GM12878 (cell line): Measurements from ENCODE around the gene ULBP1. TPM values are rescaled to one million over a fixed set of nuclear protein-coding genes. Genes with fewer than 3 reads are reported as not detected.

Source experiments
- BCLAF1 ChIP-seq: fragments of 450-650 bp; IDR thresholded peaks from 2 replicates; pipeline ENCODE4 v1.6.1; 2017; ENCODE audit warnings: antibody characterized with exemption, mild to moderate bottlenecking, moderate library complexity
- BRCA1 ChIP-seq: IDR thresholded peaks from 2 replicates; pipeline ENCODE4 v1.6.1; 2011; ENCODE audit warnings: low read depth, low read length, improper control_type of control experiment
- CREB1 ChIP-seq: IDR thresholded peaks from 2 replicates; pipeline ENCODE4 v1.6.1; 2012; ENCODE audit warnings: low read depth, mild to moderate bottlenecking, inconsistent platforms
- EED ChIP-seq: sonication (generic); IDR thresholded peaks from 2 replicates; pipeline ENCODE4 v1.6.1; 2016; ENCODE audit warnings: antibody characterized with exemption, low read depth
- EP300 ChIP-seq, 2 experiments: fragments of 150-350 bp in 1 of 2; IDR thresholded peaks; 2 replicates each; pipeline ENCODE4 v1.6.1; 2011 to 2012; ENCODE audit warnings: low read depth in 2 of 2, low read length in 2 of 2, borderline replicate concordance in 1 of 2, improper control_type of control experiment in 1 of 2, inconsistent platforms in 1 of 2; ENCODE audit not compliant: control insufficient read depth in 1 of 2
- ESRRA ChIP-seq: IDR thresholded peaks from 2 replicates; pipeline ENCODE4 v1.6.1; 2012; ENCODE audit warnings: mild to moderate bottlenecking, low read length, improper control_type of control experiment
- ETV6 ChIP-seq, 2 experiments: fragments of 450-650 bp in 1 of 2; IDR thresholded peaks in 1 of 2; conservative IDR thresholded peaks in 1 of 2; 2 replicates each; pipeline ENCODE4 v1.6.1; 2014; ENCODE audit warnings: antibody characterized with exemption in 1 of 2, borderline replicate concordance in 1 of 2, low read depth in 1 of 2, mild to moderate bottlenecking in 1 of 2, moderate library complexity in 1 of 2
- HCFC1 ChIP-seq: fragments of 150-350 bp; IDR thresholded peaks from 2 replicates; pipeline ENCODE4 v1.6.1; 2014; ENCODE audit warnings: low read length
- IKZF1 ChIP-seq: fragments of 450-650 bp; conservative IDR thresholded peaks from 2 replicates; pipeline ENCODE4 v1.6.1; 2017; ENCODE audit warnings: antibody characterized with exemption, mild to moderate bottlenecking
- IRF5 ChIP-seq: fragments of 450-650 bp; IDR thresholded peaks from 2 replicates; pipeline ENCODE4 v1.6.1; 2017; ENCODE audit warnings: borderline replicate concordance
- KLF5 ChIP-seq: fragments of 450-650 bp; IDR thresholded peaks from 2 replicates; pipeline ENCODE4 v1.6.1; 2014; ENCODE audit warnings: mild to moderate bottlenecking; ENCODE audit not compliant: partially characterized antibody
- LARP7 ChIP-seq: fragments of 450-650 bp; IDR thresholded peaks from 2 replicates; pipeline ENCODE4 v1.6.1; 2017; ENCODE audit warnings: mild to moderate bottlenecking
- MAX ChIP-seq: IDR thresholded peaks from 2 replicates; pipeline ENCODE4 v1.6.1; 2012; ENCODE audit warnings: low read depth, low read length, improper control_type of control experiment
- MEF2A ChIP-seq: IDR thresholded peaks from 2 replicates; pipeline ENCODE4 v1.6.1; 2011; ENCODE audit warnings: low read depth, mild to moderate bottlenecking, low read length, moderate library complexity; ENCODE audit not compliant: insufficient read depth
- MTA3 ChIP-seq: IDR thresholded peaks from 2 replicates; pipeline ENCODE4 v1.6.1; 2012; ENCODE audit warnings: low read length, inconsistent platforms, borderline replicate concordance
- MXI1 ChIP-seq: fragments of 150-350 bp; IDR thresholded peaks from 2 replicates; pipeline ENCODE4 v1.6.1; 2011; ENCODE audit warnings: low read depth, mild to moderate bottlenecking, inconsistent platforms, low read length, improper control_type of control experiment
- NBN ChIP-seq: fragments of 450-650 bp; IDR thresholded peaks from 2 replicates; pipeline ENCODE4 v1.6.1; 2016
- NR2C1 ChIP-seq: fragments of 450-650 bp; IDR thresholded peaks from 2 replicates; pipeline ENCODE4 v1.6.1; 2017; ENCODE audit warnings: antibody characterized with exemption, mild to moderate bottlenecking, moderate library complexity
- NR2C2 ChIP-seq: IDR thresholded peaks from 2 replicates; pipeline ENCODE4 v1.6.1; 2011; ENCODE audit warnings: borderline replicate concordance, low read depth; ENCODE audit not compliant: control insufficient read depth, insufficient read length
- PML ChIP-seq: IDR thresholded peaks from 2 replicates; pipeline ENCODE4 v1.6.1; 2012; ENCODE audit warnings: low read length, inconsistent platforms
- POLR2A ChIP-seq: IDR thresholded peaks from 2 replicates; pipeline ENCODE4 v1.6.1; 2011; ENCODE audit warnings: low read depth, mild to moderate bottlenecking, low read length
- RBBP5 ChIP-seq: fragments of 200-600 bp; sonication (generic); conservative IDR thresholded peaks from 2 replicates; pipeline ENCODE4 v1.6.1; 2016
- RELA ChIP-seq: fragments of 450-650 bp; IDR thresholded peaks from 2 replicates; pipeline ENCODE4 v1.8.0; 2014; ENCODE audit warnings: borderline replicate concordance; ENCODE audit not compliant: partially characterized antibody
- SP1 ChIP-seq: IDR thresholded peaks from one replicate; pipeline ENCODE4 v1.6.1; 2011; ENCODE audit warnings: low read depth, low read length
- SUPT20H ChIP-seq: IDR thresholded peaks from 2 replicates; pipeline ENCODE4 v1.6.1; 2011; ENCODE audit warnings: low read depth, mild to moderate bottlenecking, low read length, moderate library complexity, borderline replicate concordance; ENCODE audit not compliant: control insufficient read depth
- SUZ12 ChIP-seq: fragments of 200-600 bp; sonication (generic); IDR thresholded peaks from one replicate; pipeline ENCODE4 v1.6.1; 2018; ENCODE audit warnings: antibody characterized with exemption, mild to moderate bottlenecking; ENCODE audit not compliant: unreplicated experiment
- TBL1XR1 ChIP-seq: IDR thresholded peaks from 2 replicates; pipeline ENCODE4 v1.6.1; 2012; ENCODE audit warnings: low read depth, low read length, improper control_type of control experiment
- YBX1 ChIP-seq: fragments of 450-650 bp; IDR thresholded peaks from 2 replicates; pipeline ENCODE4 v1.6.1; 2016; ENCODE audit warnings: antibody characterized with exemption
- ZNF274 ChIP-seq: IDR thresholded peaks from one replicate; pipeline ENCODE4 v1.8.0; 2011; ENCODE audit not compliant: insufficient read length, insufficient read depth
- ZNF622 ChIP-seq: fragments of 450-650 bp; IDR thresholded peaks from 2 replicates; pipeline ENCODE4 v1.6.1; 2017; ENCODE audit warnings: mild to moderate bottlenecking, inconsistent platforms
- polyA plus RNA-seq, 11 experiments: library from polyadenylated mRNA; depleted of rRNA in 4 of 11; unstranded in 6 of 11; stranded (reverse) in 5 of 11; fragments of >200 nt; fragmentation: Nextera tagmentation in 4 of 11; fragmentation: Illumina TruSeq in 1 of 11; extraction: Ambion mirVana in 4 of 11; extraction: Trizol in 1 of 11; gene quantifications; 1 replicate in 1 of 11; 2 replicates in 10 of 11; pipeline versions ENCODE4 v1.2.1 to v1.2.3, GENCODE V29; 2011 to 2016; ENCODE audit warnings: inconsistent platforms in 2 of 11, missing spikeins in 2 of 11, low read depth in 1 of 11
- total RNA-seq, 4 experiments: library from RNA; depleted of rRNA in 3 of 4; stranded (reverse); fragments of >200 nt in 3 of 4; fragmentation: Illumina TruSeq in 1 of 4; extraction: Trizol in 1 of 4; gene quantifications; 2 replicates each; pipeline versions ENCODE4 v1.2.1 to v1.2.3, GENCODE V29; 2013 to 2021

The ULBP1 gene
- total and polyA plus RNA-seq, 10 of the 15 experiments (the other 5 are each of a cell fraction or from before 2014, with no cell fraction given) = 0.02 to 0.12 (median 0.04) TPM; not detected in 7

- TF ChIP-seq PML (peak; percentile 27; the same call in 1 of the 2 replicates), IKZF1 (peak; percentile 84), ZNF274 (no peak), RBBP5 (no peak), ZNF622 (no peak), NBN (no peak), KLF5 (no peak), IRF5 (no peak), TBL1XR1 (no peak), CREB1 (peak; percentile 73), MTA3 (peak; percentile 47; the same call in 1 of the 2 replicates), YBX1 (no peak), POLR2A (peak; percentile 39; the same call in 1 of the 2 replicates), BRCA1 (no peak), MAX (no peak), SUZ12 (no peak), BCLAF1 (no peak), SUPT20H (no peak), EP300 (IDR thresholded peaks at IDR 0.05; ENCODE audit: borderline replicate concordance in 1 of 2, control insufficient read depth in 1 of 2, low read depth in 2 of 2, low read length in 2 of 2) (peak in 1 of 2 experiments; percentile 62; a peak in 3 of 4 replicates), EED (peak; percentile 54; the same call in 1 of the 2 replicates), SP1 (no peak), ESRRA (no peak), MXI1 (no peak), NR2C2 (no peak), NR2C1 (no peak), LARP7 (no peak), MEF2A (no peak), RELA (peak; percentile 32), ETV6 (conservative IDR thresholded peaks at IDR 0.05 in 1 of 2, IDR thresholded peaks at IDR 0.05 in 1 of 2; ENCODE audit: borderline replicate concordance in 1 of 2, low read depth in 1 of 2) (peak in 1 of 2 experiments; percentile 36; a peak in 1 of 4 replicates), HCFC1 (no peak)
These were observed 25.0 kb upstream of the ULBP1 start (continued) for GRCh38 chr6:149938571-149939355.
